ENCODE data around the gene AGAP3.

The AGAP3 gene

DNA sequence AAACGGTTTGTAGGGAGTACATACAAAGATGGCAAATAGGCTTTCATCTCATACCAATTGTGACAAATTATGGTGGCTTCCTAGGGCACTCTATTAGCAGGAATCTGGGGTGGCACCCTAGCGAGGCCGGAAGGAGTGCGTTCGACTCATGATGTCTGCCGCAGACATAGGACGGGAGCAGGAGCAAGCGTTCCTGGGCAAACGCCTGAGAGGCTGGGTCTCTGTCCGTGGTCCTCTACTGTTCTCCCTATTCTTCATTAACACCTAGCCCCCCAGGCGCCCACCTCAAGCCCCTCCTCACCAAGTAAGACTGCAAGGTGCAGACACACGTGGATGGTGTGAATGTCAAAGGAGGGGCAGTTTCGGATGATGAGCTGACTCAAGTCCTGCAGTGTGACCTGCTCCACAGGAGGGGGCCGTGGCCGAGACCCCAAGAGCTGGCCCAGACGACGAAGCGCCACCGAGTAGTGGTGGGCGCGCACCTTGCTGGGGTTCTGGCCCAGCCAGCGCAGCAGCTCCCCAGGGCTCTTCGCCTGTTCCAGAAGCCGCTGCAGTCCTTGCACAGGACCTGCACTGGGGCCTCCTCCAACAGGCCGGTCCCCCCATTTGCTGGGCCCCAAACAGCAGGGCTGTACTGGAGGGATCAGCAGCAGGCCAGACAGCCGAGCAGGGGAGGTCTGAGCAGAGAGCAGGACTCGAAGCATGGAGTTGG is 6.9 kb upstream of the AGAP3 start:
- TF ChIP-seq, protein P1, sequence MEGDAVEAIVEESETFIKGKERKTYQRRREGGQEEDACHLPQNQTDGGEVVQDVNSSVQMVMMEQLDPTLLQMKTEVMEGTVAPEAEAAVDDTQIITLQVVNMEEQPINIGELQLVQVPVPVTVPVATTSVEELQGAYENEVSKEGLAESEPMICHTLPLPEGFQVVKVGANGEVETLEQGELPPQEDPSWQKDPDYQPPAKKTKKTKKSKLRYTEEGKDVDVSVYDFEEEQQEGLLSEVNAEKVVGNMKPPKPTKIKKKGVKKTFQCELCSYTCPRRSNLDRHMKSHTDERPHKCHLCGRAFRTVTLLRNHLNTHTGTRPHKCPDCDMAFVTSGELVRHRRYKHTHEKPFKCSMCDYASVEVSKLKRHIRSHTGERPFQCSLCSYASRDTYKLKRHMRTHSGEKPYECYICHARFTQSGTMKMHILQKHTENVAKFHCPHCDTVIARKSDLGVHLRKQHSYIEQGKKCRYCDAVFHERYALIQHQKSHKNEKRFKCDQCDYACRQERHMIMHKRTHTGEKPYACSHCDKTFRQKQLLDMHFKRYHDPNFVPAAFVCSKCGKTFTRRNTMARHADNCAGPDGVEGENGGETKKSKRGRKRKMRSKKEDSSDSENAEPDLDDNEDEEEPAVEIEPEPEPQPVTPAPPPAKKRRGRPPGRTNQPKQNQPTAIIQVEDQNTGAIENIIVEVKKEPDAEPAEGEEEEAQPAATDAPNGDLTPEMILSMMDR (IDR thresholded peaks at IDR 0.05): no peak

DNA sequence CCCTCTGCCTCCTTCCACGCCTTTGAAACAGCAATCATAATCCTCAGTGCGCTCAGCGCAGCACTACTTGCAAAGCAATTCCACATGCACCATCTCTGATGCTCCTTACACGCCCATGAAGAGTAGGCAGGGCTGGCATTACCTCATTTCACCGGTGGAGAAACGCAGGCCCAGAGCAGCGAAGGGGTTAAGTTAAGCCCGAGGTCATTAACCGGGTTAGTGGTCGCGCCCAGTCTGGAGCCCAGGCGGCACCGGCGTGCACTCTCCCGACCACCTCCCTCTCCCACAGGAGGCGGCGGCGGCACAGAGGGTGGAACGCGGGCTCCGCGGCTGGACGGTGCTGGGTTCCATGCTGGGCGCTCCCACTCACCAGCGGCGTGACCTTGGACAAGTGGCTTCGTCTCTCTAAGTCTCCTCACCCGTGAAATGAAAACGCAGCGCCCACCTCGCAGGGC is 6.2 kb upstream of the AGAP3 start:
- TF ChIP-seq, protein P1 (IDR thresholded peaks at IDR 0.05): no peak

DNA sequence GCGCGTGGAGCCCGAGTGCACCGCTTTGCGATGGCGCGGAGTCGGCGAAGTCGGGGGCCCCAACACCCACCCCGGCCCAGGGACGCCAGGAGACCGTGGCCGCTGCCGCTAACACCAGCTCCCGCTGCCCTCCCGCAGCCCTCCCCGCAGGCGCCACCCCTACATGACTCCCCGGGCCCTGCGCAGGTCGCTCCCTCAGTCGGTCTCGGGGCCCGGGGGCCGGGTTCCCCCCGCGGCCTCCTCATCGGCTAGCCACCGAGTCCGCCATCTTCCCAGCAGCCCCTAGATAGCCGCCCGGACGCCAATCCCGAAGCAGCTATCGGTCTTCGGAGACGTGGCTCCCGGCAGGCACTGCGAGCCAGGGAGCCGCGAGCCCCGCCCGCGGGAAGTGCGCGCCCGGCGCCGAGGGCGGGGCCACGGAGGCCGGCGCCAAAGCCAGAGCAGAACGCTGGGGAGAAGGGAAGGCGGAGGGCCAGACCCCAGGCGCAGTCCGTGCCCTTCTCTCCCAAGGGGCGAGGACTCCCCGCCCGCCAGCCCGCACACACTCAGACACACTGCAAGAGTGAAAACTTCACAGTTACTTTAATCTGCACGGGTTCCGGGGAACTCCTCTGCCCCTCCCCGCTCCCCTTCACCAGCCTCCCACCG is 5.6 kb upstream of the AGAP3 start, which contains the start of gene FASTK:
FASTK (minus strand) TSS at position 288 of the 648 bp plus-strand sequence; CDS start at position 245, 43 bp downstream.
- TF ChIP-seq, protein P1 (IDR thresholded peaks at IDR 0.05): no peak

DNA sequence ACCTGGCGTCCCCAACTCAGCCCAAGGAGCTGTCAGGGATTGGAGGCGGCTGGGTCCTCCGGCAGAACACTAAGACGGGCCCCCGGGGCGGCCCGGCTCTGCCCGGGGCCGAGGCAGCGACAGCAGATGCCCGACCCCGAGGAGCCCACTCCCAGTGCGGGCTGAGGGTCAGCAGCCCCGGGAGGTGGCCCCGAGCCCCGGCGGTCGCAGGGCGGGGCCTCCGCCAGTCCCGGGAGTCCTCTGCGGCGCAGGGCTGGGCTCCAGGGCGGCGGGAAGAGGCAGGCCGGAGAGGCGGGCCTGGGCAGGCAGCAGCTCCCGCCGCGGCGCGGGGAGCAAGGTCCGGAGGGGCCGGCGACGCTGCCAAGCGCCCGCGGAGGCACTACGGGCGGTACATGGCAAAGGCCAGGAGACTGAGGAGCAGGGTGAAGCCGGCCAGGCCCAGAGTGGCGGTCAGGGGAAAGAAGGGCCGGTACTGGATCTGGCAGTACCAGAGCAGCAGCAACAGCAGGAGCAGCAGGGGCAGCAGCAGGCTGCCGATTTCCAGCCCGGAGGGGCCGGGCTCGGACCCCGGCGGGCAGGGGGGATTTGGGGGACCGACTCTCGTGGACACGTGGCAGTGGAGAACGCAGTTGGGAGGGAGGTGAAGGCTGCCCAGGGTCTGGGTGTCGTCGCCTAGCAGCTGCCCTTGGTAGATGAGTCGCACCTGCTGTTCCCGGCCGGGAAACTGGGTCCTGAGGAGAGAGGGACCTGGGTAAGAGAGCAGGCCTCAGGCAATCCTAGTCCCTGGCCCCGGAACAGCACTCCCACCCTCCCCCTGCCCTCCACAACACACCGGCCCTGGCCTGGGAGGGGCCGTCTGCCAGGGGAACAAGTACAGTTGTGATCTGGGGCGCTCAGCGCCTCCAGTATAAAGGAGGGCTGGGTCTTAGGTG is 4.8 kb upstream of the AGAP3 start:
- TF ChIP-seq, protein P1 (IDR thresholded peaks at IDR 0.05): no peak

DNA sequence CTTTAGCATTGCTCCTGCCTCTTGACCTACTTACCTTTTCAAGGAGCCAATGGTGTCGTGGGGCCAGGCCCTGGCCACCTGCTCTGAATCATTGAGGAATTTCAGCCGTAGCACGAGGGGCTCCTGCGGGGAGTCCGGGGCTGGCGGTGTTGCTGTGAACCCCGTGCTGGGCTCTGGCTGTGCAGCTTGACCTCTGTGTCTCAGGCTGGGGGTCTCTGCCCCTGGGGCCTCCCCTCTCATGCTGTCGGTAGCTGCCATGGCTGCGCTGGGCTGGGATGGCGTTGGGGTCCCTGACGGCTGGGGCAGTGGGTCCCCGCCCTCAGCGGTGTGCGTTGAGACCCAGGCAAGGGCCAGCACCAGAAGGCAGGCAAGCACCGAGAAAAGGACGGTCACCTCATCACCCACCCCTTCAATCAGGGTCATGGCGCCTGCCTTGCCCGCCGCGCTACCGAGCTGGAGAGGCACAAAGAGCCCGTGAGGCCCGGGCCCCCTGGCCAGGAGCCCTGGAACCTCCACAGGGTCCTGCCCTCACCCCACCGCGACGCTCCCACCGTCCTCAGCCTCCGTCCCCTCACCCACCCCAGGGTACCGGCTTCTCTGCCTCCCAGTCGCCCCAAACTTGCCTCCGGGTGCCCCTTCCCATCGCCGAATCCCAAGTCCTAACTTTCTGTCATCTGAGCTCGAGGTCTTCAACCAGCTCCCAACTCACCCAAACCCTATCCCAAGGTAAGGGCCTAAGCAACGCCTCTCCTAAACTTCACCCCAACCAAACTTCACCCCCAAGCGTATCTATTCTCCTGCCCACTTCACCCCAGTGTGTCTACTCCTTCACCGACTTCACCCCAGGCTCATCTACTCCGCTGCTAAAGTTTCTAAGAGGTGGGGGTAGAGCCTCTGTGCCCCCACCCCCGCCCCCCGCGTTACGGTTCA is 3.9 kb upstream of the AGAP3 start:
- TF ChIP-seq, protein P1 (IDR thresholded peaks at IDR 0.05): no peak

DNA sequence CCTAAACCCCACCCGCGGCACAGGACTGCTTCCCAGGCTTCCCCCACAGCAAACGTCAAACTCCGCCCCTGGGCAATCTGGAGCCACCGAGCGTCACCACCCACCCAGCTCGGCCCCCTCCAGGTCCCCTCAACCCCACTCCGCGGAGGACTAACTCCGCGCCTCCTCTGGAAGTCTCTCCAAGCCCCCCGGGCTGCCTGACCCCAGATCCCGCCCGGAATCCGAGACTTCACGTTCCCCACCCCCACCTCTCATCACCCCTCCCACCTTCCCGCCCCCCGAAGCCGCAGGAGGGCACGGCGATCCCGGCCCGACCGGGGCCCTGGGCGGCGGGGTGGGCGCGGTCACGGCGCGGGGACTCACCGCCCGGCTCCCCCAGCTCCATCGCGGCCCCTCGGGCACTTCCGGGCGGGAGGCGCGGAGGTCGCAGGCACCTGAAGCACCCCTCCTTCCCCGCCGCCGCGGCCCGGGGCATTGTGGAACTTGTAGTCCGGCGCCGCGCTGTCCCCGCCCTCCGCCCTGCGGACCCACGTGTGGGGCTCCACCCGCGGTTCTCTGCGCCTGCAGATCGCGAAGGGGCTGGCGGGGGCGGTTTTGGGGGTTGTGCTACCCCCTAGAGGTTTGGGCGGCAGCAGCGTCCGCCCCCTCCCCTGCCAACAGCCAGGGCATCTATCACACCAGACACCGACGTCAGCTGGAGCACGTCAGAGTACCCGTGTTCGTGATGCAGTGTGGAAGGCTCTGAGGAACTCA is 3.0 kb upstream of the AGAP3 start, which contains the start of gene TMUB1:
TMUB1 (minus strand) TSS at position 423 of the 753 bp plus-strand sequence. CDS start 930 bp downstream, outside the sequence.
- TF ChIP-seq, protein P1 (IDR thresholded peaks at IDR 0.05): no peak
